ENCODE results near the gene RAB3D.

Gene RAB3D

GRCh38 chr19:11295180-11295579 lies 44.3 kb downstream of the RAB3D start:
- Histone ChIP-seq H3K79me2 (ENCODE audit: insufficient read depth, low read length) (no peaks in the 10 kb centered on the region), H2AFZ (ENCODE audit: low read depth, low read length, severe bottlenecking) (no peak overlapping the region), H3K9me3 (ENCODE audit: insufficient read depth, low read length) (no peaks in the 10 kb centered on the region), H4K20me1 (ENCODE audit: low read depth, low read length) (no peaks in the 10 kb centered on the region), H3K27ac (ENCODE audit: low read depth, low read length) (no peak overlapping the region), H3K36me3 (ENCODE audit: low read length) (no peaks in the 10 kb centered on the region), H3K4me3 (ENCODE audit: insufficient read depth, low read length, poor library complexity, severe bottlenecking) (no peak overlapping the region), H3F3A (ENCODE audit: insufficient read depth) (no peaks in the 10 kb centered on the region), H3K4me2 (ENCODE audit: low read depth, low read length, poor library complexity, severe bottlenecking) (no peak overlapping the region), H3K9ac (ENCODE audit: low read length) (no peak overlapping the region), H3K27me3 (ENCODE audit: low read length) (no peaks in the 10 kb centered on the region), H3K9me2 (replicated peaks; ENCODE audit: insufficient read depth, low read length) (no peaks in the 10 kb centered on the region)
- TF ChIP-seq, protein P1, sequence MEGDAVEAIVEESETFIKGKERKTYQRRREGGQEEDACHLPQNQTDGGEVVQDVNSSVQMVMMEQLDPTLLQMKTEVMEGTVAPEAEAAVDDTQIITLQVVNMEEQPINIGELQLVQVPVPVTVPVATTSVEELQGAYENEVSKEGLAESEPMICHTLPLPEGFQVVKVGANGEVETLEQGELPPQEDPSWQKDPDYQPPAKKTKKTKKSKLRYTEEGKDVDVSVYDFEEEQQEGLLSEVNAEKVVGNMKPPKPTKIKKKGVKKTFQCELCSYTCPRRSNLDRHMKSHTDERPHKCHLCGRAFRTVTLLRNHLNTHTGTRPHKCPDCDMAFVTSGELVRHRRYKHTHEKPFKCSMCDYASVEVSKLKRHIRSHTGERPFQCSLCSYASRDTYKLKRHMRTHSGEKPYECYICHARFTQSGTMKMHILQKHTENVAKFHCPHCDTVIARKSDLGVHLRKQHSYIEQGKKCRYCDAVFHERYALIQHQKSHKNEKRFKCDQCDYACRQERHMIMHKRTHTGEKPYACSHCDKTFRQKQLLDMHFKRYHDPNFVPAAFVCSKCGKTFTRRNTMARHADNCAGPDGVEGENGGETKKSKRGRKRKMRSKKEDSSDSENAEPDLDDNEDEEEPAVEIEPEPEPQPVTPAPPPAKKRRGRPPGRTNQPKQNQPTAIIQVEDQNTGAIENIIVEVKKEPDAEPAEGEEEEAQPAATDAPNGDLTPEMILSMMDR (IDR thresholded peaks at IDR 0.05; ENCODE audit: insufficient read depth, low read length, poor library complexity, severe bottlenecking) = no peak
- no peak for TF ChIP-seq EZH2phosphoT487 (conservative IDR thresholded peaks at IDR 0.05; ENCODE audit: low read length)

DNA sequence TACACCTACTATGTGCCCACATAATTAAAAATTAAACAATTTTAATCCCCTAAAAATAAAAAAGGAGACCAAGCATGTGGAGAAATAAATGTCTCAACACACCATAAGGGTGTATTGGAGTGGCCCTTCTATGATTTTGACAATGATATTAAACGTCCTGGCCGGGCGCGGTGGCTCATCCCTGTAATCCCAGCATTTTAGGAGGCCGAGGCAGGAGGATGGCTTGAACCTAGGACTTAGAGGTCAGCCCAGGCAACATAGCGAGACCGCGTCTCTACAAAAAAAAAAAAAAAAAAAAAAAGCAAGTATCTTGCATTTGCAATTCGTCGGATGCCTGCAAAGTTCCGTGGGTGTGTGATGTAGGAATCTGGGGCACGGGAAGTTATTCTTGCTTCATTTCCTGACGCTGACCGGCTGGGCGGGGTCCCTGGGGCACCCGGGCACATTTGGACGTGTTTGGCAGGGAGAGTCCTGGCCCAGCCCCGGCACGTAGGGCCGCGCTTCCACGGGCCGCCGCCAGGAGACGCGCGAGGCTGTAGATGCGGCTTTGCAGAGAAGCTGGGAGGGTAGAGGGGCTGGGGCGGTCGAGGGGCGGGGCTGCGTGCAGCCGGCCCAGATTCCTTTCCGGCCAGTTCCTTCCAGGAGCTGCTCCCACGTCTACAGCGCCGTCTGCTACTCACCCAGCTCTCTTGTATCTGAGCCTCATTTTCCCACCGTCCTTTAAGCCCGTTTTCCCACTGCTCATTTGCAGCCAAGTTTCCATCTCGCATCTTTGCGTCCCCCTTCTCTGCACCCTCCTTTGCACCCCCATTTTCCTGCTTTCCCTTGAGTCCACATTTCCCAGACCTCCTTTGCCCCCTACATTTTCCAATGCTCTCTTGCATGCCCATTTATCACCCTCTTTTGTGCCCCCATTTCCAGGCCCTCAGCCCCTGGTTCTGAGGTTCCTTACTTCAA lies 45.7 kb downstream of the RAB3D start:
- Histone ChIP-seq H3F3A (ENCODE audit: insufficient read depth) (no peaks in the 10 kb centered on the region), H3K4me2 (ENCODE audit: low read depth, low read length, poor library complexity, severe bottlenecking) (peak overlapping the region; percentile 26), H3K79me2 (ENCODE audit: insufficient read depth, low read length) (no peaks in the 10 kb centered on the region), H3K27me3 (ENCODE audit: low read length) (no peaks in the 10 kb centered on the region), H3K9me2 (replicated peaks; ENCODE audit: insufficient read depth, low read length) (no peaks in the 10 kb centered on the region), H3K4me3 (ENCODE audit: insufficient read depth, low read length, poor library complexity, severe bottlenecking) (no peak overlapping the region), H3K27ac (ENCODE audit: low read depth, low read length) (no peak overlapping the region), H3K9ac (ENCODE audit: low read length) (no peak overlapping the region; the same call in 1 of the 2 replicates), H4K20me1 (ENCODE audit: low read depth, low read length) (no peaks in the 10 kb centered on the region), H3K9me3 (ENCODE audit: insufficient read depth, low read length) (no peaks in the 10 kb centered on the region), H2AFZ (ENCODE audit: low read depth, low read length, severe bottlenecking) (no peak overlapping the region), H3K36me3 (ENCODE audit: low read length) (no peaks in the 10 kb centered on the region)
- no peak for TF ChIP-seq EZH2phosphoT487 (conservative IDR thresholded peaks at IDR 0.05; ENCODE audit: low read length)
- TF ChIP-seq, protein P1 (IDR thresholded peaks at IDR 0.05; ENCODE audit: insufficient read depth, low read length, poor library complexity, severe bottlenecking) = peak; percentile 82

DNA sequence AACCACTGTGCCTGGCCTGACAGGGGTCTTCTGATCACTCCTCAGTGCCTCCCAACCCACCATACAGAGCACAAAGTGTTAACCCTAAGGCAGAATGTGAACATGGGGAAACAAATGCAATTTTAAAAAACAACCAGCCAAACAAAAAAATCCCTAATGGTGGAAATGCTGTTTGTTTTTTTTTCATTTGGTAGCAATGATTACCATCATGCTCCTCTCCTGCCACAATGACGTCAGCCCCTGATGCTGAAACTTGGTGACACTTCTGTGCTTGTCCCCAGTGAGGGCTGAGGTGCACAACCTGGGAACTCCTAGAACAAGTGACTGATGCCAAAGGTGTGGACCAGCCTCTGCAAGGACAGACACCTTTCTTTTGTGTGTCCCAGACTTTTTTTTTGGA lies 47.5 kb downstream of the RAB3D start:
- Histone ChIP-seq H2AFZ (ENCODE audit: low read depth, low read length, severe bottlenecking) (no peak overlapping the region), H3K9ac (ENCODE audit: low read length) (no peak overlapping the region), H3K9me2 (replicated peaks; ENCODE audit: insufficient read depth, low read length) (no peaks in the 10 kb centered on the region), H3K27ac (ENCODE audit: low read depth, low read length) (no peak overlapping the region), H3K9me3 (ENCODE audit: insufficient read depth, low read length) (no peaks in the 10 kb centered on the region), H3K4me3 (ENCODE audit: insufficient read depth, low read length, poor library complexity, severe bottlenecking) (no peak overlapping the region), H3K4me2 (ENCODE audit: low read depth, low read length, poor library complexity, severe bottlenecking) (no peak overlapping the region), H3K36me3 (ENCODE audit: low read length) (no peaks in the 10 kb centered on the region), H4K20me1 (ENCODE audit: low read depth, low read length) (no peaks in the 10 kb centered on the region), H3F3A (ENCODE audit: insufficient read depth) (no peaks in the 10 kb centered on the region), H3K79me2 (ENCODE audit: insufficient read depth, low read length) (no peaks in the 10 kb centered on the region), H3K27me3 (ENCODE audit: low read length) (no peaks in the 10 kb centered on the region)
- TF ChIP-seq, protein P1 (IDR thresholded peaks at IDR 0.05; ENCODE audit: insufficient read depth, low read length, poor library complexity, severe bottlenecking) = no peak

Data from SU-DHL-6 (cell line).